NT2/D1 (cell line): ENCODE data around the gene UBXN1.

ENCODE experiments used
- YY1 ChIP-seq: IDR thresholded peaks from 2 replicates; pipeline ENCODE4 v1.6.1; 2011; ENCODE audit not compliant: insufficient read length, insufficient read depth
- ZNF274 ChIP-seq: IDR thresholded peaks from 2 replicates; pipeline ENCODE4 v1.6.1; 2011; ENCODE audit warnings: mild to moderate bottlenecking, low read depth, low read length

GRCh38 chr11:62677714-62678113, 1.2 kb downstream of the UBXN1 start:
- TF ChIP-seq YY1 = no peak
- TF ChIP-seq ZNF274 = no peak
